Raji (cell line): ENCODE results near the gene FOXO3.

ENCODE experiments used
- POLR2A ChIP-seq: IDR thresholded peaks from 2 replicates; pipeline ENCODE4 v1.6.1; 2011; ENCODE audit warnings: low read depth, low read length, control low read depth; ENCODE audit not compliant: insufficient read depth

FOXO3 gene

DNA sequence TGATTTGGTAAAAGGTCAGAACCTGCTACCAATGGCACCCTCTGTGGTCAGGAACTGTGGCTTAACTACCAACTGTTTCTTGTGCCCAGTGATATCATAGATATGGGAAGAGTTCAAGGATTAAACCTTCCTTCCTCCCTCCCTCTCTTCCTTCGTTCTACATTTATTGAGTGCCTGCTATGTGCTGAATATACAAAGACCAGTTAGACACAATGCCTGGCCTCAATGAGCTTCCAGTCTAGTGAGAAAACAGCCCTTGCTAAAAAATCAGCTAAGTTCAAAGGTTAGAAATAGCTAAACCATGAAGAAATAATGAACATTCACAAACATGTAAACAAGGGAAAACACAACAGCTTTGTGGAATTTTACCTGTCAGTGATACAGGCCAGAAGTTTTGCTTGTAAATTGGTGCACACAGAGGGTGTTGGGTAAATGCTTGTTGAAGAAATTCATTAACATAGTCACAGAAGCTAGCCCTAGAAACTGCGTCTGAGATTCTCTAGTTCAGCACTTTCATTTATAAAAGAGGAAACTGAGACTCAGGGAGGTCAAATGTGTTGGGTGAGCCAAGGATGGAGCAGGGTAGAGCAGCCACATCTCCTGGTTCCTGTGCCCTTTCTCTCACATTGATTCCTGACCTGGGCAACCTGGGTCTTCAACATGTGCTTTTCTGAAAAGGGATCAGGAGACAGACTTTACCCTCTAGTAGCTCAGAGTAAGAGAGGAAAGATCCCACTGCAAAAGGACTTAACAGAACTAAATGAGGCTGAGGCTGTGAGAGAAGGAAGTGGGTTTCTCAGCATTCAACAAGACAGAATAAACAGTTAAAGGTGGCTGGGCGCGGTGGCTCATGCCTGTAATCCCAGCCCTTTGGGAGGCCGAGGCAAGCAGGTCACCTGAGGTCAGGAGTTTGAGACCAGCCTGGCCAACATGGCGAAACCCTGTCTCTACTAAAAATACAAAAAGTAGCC is 14.4 kb upstream of the FOXO3 start:
- no peak for TF ChIP-seq POLR2A

DNA sequence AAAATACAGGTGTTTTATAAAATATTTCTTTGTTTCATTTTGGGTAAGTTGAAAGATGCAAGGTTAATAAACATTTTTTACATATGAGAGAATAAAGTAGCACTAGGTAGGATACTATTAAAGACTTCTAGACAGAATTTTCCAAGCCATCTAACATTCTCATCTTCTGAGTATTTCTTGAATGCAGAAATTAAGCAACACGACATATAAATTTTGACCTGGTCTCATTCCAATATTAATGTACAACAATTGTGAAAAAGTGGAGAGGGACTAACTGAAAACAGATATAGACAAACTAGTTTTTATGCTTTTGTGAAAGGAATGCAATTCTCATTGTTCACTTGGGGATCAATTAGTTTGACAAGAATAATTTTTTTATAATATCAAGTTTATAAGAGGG is 11.5 kb upstream of the FOXO3 start:
- no peak for TF ChIP-seq POLR2A

DNA sequence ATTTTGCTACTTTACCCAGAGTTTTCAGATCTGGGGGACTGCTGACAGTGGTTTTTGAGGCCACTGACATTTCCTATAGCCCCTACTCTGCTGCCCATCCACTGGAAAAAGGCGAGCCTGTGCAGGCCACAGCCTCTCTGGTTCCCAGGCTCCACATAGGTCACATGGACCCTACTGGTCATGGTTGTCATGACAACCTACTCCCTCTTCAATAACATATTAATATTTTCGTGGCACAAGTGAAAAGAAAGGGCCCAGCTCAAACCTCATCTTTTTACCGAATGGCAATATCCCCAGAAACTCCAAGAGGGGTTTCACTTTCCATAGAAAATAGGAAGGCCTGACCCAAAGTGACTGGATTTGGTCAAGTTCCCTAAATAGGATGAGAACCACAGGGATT is 11.0 kb upstream of the FOXO3 start:
- no peak for TF ChIP-seq POLR2A

DNA sequence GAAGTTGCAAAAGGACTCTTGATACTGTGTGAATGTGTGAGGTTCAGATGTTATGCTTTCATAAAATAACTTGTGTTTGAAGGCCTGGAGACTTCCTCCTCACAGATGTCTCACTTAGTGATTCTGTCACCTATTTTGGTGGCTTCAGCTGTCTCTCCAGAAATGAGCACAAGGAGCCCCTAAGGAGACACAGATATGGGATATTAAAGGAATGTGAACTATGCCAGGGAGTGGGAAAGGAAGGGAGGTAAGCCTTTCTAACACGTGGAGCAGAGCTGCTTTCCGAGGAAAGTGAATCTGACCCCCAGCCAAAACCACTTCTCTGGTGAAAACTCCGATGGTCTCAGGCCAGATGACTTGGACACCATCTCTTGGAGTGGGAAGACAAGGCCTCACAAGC is 10.5 kb upstream of the FOXO3 start:
- TF ChIP-seq POLR2A: no peak

DNA sequence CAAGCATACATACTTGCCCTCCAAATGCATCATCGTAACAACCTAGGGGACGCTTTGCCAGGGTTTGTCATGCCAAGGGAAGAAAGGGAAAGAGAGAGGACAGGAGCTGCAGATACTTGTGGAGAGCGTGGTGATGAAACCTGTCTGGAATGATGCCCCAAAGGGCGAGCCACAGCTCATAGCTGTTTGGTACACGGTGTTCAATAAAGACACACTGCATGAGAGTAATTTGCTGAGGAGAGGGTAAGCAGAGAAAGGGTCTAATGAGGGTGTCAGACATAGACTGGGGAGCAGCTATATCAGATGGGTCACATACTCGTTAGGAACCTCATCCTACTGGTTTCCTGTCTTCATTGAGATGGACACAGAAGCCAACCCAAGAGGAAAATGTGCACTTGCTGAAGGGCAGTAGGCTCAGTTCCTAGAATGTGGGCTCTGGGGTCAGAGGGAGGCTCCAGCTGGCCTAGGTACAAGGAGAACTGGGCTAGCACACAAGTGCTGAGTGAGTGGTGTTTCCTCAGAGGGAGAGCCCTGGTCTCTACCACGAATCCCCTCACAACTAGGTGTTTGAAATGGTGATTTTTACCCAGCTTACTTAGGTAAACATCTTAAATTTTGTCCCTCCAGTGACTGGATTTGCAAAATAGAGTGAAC is 5.2 kb upstream of the FOXO3 start:
- no peak for TF ChIP-seq POLR2A

DNA sequence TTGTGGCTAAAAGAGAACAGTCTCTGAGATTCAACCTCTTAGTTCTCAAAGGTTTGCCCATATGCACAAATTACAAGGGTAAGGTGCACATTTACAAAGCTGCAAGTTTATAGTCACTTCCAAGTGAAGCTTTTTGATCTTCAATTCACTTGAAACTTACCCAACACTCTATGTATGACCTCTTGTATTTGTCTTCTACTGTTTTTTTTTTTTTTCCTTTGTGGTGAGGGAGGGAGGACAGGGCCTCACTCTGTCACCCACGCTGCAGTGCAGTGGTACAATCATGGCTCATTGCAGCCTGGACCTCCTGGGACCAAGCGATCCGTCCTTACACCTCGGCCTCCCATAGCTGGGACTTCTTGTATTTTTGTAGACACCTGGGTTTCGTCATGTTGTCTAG is 4.5 kb upstream of the FOXO3 start:
- no peak for TF ChIP-seq POLR2A

DNA sequence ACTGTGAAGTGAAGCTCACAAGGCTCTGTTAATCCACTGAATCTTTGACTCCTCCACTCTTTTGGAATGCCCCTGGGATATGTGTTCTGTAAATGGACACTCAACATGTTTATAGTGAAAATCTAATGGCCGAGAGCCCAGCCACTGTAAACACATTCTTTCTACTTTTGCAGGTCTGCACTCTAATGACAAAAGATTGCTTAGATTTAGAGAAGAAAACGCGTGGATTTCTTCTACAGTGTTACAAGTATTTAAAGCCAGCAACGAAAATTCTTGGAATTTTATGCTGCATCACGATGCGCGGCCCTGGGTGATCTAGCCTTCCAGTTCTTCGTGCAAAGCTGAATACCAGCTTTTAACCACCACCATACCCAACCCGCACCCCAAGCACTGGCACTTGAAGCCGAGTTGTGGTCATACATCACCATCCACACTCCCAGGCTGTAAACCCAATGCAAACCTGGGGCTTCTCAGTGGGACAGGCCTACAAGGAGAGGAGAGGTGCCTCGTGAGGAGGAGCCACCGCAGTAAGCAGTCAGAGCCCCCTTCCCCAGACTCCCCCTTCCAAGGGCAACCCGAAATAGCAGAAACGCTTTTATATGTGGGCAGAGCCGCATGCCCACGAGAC is 3.7 kb upstream of the FOXO3 start:
- TF ChIP-seq POLR2A: no peak

DNA sequence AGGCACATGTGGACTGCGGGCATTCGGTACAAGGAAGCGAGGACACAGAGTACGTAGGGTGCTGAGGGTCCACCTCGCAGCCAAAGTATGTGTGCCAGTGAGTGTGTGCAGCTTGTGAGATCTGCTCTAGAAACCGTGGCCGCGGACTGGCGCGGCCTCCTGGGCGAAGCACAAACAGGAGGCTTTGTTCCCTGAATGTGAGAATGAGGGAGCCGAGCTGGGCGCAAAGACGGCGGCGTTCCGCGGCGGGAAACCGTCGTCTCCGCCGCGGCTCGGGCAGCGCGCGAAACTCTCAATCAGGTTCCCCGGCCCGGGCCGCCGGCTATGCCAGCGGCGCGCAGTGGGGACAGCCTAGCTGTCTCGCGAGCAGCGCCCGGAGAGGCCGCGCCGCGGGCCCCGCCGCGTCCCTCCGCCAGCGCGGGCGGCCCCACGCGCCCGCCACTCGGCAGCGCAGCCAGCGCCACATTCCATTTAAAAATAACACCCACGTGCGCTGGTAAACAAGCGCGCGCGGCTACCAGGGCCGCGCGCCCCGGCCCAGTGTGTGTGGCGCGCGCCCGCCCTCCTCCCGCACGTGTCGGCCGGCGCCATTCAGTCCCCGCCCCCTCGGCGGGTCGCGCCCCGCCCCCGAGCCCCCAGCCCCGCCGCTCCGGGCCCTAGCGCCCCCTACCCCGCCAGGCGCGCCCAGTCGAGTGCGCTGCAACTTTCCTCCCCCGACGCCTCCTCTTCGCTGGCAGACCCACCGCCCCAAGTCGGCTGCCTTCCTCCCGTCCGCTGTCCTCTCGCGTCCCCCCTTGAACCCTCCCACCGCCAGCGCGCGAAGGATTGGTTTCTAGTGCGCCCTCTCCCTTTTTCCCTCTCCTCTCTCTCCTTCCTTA is 3.0 kb upstream of the FOXO3 start:
- peak; percentile 28; the same call in 1 of the 2 replicates for TF ChIP-seq POLR2A

DNA sequence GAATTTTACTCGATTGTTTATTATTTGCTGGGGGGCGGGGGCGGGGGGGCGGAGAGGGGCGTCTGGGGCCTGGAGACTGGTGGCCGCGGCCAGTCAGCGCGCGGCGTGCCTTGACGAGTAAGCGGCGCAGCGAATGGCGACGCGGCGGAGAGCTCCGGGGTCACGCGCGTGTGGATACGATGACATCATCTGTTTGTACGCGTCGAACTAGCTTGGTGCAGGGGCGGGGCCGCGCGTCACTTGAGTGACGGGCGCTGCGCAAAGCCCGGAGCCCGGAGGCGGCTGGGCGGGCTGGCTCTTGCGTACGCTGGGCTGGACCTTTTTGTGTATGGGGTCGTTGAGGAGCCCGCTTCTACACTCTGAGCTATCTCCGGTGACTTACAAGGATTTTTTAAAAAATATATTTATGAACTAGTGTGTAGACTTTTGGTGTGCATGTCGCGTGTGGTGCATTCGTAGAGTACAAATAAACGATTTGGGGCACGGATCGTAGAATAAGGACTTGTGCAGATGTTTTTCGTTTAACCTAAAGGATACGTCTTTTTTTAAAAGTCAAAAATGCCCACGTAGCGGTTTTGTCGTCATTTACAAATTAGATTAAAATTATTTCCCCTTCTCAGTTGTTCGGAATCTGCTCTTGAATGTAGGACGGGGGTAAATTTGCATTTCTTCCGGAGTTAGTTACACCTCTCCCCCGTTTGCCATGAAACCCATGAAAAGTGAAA is 2.2 kb upstream of the FOXO3 start:
- TF ChIP-seq POLR2A: no peak

DNA sequence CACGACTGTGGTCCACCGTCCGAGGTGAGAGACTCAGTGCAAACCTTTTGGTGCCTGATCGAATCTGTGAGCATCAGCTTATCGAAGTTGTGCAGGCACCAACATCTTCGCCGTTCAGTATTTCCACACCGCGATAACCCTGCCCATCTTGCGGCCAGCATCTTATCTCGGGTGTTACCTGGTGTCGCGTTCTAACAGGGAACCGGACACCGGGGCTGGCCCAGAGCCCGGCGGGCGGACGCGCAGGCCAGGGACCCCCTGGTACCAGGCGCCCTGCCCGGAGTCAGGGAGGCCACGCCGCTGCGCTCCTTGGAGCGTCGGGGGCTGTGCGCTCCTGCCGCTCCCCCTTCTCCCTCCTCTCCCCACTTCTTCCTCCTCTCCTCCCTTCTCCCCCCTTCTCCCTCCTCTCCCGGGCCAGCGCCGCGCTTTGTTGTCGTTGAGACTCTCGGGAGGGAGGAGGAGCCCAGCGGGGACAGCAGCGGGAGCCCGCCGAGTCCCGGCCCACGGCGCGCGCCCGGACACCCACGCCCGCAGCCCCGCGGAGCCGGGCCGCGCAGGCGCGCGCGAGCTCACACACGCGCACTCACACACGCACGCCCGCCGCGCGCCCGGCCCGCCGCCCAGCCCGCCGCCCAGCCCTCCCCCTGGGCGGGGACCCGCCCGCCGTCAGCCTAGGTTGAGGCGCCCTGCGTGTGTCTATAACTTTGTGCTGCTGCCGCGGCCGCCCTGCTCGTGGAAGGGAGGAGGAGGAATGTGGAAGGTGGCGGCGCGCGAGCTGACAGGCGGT is 1.4 kb upstream of the FOXO3 start:
- peak; percentile 87 for TF ChIP-seq POLR2A

DNA sequence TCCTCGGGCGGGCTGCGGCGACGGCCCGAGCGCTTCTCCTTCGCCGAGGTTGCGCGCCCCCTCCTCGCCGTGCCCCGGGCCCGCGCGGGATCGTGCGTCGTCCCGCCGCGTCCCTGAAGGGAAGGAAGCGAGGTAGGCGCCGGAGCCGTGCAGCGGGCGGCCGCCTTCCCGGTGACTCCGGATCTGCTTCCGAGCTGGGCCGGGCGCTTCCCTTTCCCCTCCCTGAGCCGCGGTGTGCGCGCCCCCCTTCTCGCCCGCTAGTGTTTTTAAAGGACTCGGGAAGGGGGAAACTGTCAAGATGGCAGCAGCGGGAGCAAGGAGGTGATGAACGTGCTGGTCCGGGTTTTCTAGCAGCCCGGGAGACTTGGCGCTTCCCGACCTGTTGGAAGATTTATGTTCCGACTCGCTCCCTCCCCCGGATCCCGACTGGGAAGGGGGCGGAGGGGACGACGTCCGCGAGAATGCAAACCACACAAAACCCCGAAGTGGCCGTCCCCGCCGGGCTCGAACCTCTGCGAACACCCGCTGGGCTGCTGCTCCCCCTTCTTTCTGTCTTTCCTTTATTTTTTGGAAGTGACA is 744 bp upstream of the FOXO3 start:
- no peak for TF ChIP-seq POLR2A

DNA sequence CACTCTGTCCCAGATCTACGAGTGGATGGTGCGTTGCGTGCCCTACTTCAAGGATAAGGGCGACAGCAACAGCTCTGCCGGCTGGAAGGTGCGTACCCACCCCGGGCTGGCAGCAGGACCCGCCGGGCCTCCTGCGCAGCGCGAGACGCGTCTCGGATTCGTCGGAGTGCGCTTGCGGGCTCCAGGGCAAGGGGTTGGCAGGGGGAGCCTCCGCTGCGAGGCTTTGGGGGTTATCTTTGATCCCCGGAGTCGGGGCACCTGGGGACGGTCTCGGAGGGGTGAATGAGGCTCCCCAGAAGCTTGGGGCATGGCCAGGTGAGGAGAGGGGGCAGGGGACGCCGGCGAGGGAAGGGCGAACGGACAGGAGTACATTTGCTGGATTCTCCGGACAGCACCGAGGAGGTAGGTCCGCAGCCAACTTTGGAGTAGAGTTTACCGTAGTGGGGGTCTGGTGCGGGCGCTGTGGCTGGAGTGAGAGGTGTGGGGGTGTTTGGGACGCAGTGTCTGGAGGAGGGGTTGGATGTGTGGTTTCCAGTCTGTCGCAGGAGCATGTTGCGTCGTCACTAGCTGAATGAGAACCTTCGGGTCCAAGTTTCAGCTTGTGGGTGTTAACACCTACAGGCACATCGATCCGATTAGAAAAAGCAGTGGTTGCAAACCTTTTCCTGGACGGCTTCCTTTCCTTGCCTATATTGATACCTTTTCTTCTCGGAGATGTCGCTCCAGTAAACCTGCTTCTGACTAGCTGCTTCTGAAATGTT is 1.2 kb downstream of the FOXO3 start:
- TF ChIP-seq POLR2A: no peak
